ENCODE results near the gene GABBR1.

Gene GABBR1

GRCh38 chr6:29628419-29629281 is 4.3 kb downstream of the GABBR1 start:
- H3K27ac ChIP-seq, result peak overlapping the region; percentile 65
- H3K4me3 ChIP-seq (ENCODE audit: low read depth, low read length), result peak overlapping the region; percentile 71
- TF ChIP-seq CTCF (IDR thresholded peaks at IDR 0.05; ENCODE audit: low read depth, low read length, missing control alignments), result peak; percentile 93
- peak; percentile 73 for DNase-seq
- in situ Hi-C loops (cut with HindIII; ENCODE audit: low pct_ligation_motif_present, low sequenced_read_pairs), result no loop called here
- no peaks in the 10 kb centered on the region for H3K27me3 ChIP-seq (replicated peaks)
- H3K36me3 ChIP-seq (replicated peaks), result no peaks in the 10 kb centered on the region

- peak overlapping the region; percentile 71 for H3K4me3 ChIP-seq (ENCODE audit: low read depth, low read length)
- DNase-seq, result peak; percentile 69
- peaks cover 5% of the 10 kb centered on the region for H3K36me3 ChIP-seq (replicated peaks)
- no peaks in the 10 kb centered on the region for H3K27me3 ChIP-seq (replicated peaks)
- in situ Hi-C loops (cut with HindIII; ENCODE audit: low pct_ligation_motif_present, low sequenced_read_pairs), result no loop called here
- TF ChIP-seq CTCF (IDR thresholded peaks at IDR 0.05; ENCODE audit: low read depth, low read length, missing control alignments), result no peak
- peak overlapping the region; percentile 65 for H3K27ac ChIP-seq
Observed at GRCh38 chr6:29627755-29628418, 5.1 kb downstream of the GABBR1 start.

GRCh38 chr6:29626948-29627754 is 5.8 kb downstream of the GABBR1 start:
- no peak for DNase-seq
- Histone ChIP-seq H3K36me3 (replicated peaks) (peaks cover 9% of the 10 kb centered on the region), H3K27ac (peak overlapping the region; percentile 46), H3K27me3 (replicated peaks) (no peaks in the 10 kb centered on the region), H3K4me3 (ENCODE audit: low read depth, low read length) (peak overlapping the region; percentile 71)
- TF ChIP-seq CTCF (IDR thresholded peaks at IDR 0.05; ENCODE audit: low read depth, low read length, missing control alignments), result no peak
- in situ Hi-C loops (cut with HindIII; ENCODE audit: low pct_ligation_motif_present, low sequenced_read_pairs), result no loop called here

GRCh38 chr6:29625337-29625930 is 7.5 kb downstream of the GABBR1 start:
- DNase-seq, result no peak
- no peak overlapping the region for H3K27ac ChIP-seq
- no peak overlapping the region for H3K4me3 ChIP-seq (ENCODE audit: low read depth, low read length)
- in situ Hi-C loops (cut with HindIII; ENCODE audit: low pct_ligation_motif_present, low sequenced_read_pairs), result no loop called here
- no peaks in the 10 kb centered on the region for H3K27me3 ChIP-seq (replicated peaks)
- no peak for TF ChIP-seq CTCF (IDR thresholded peaks at IDR 0.05; ENCODE audit: low read depth, low read length, missing control alignments)
- H3K36me3 ChIP-seq (replicated peaks), result peaks cover 21% of the 10 kb centered on the region

- H3K36me3 ChIP-seq (replicated peaks), result peaks cover 26% of the 10 kb centered on the region
- H3K4me3 ChIP-seq (ENCODE audit: low read depth, low read length), result no peak overlapping the region
- no peaks in the 10 kb centered on the region for H3K27me3 ChIP-seq (replicated peaks)
- no peak overlapping the region for H3K27ac ChIP-seq
- TF ChIP-seq CTCF (IDR thresholded peaks at IDR 0.05; ENCODE audit: low read depth, low read length, missing control alignments), result no peak
- in situ Hi-C loops (cut with HindIII; ENCODE audit: low pct_ligation_motif_present, low sequenced_read_pairs), result no loop called here
- DNase-seq, result no peak
Observed at GRCh38 chr6:29624520-29624961, 8.4 kb downstream of the GABBR1 start.
